ENCODE measurements around the gene OXCT2.
"Not testable (repeated sequence)": the region's sequence is repeated elsewhere in the genome, so short reads cannot be mapped to it uniquely, and the experiment has no call there.

The OXCT2 gene
- long read RNA-seq, donor 1, partial matches to known transcripts, result 0 of 1 reads
- long read RNA-seq, donor 1, other reads (novel, unspliced or antisense), result 0 of 1 reads
- long read RNA-seq, donor 2, result 0 reads
- long read RNA-seq, donor 3, result 0 reads
- long read RNA-seq, donor 4, result 0 reads
- long read RNA-seq, donor 5, result 0 reads
- long read RNA-seq, donor 6, result 0 reads
- long read RNA-seq, donor 7, result 0 reads
- long read RNA-seq, donor 8, partial matches to known transcripts, result 0 of 1 reads
- long read RNA-seq, donor 8, other reads (novel, unspliced or antisense), result 0 of 1 reads

DNA sequence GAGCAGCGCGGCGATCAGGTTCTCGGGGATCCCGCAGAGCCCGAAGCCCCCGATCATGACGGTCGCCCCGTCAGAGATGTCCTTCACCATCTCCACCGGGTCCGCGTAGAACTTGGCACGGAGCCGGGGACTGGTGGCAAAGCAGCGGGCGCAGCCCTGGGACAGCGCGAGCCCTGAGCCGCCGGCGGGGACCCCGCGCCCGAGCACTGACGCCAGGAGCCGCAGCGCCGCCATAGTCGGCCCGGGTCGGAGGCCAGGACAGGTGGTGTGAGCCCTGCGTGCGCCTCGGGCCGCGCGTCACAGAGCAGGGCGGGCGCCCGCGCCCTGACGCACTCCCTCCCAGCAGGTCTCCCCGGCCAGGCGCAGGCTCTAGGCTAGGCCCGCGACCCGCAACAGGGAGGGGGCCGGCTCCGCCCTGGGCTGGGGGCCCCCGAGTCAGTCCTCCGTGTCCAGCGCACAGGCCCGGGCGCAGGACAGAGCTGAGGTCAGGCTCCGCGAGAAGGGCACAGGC lies at the start of gene OXCT2:
TSS of gene OXCT2 (minus strand) at position 327 of the 511 bp plus-strand sequence. CDS start at position 234, 93 bp downstream.
- DNase-seq, result not testable (repeated sequence)

DNA sequence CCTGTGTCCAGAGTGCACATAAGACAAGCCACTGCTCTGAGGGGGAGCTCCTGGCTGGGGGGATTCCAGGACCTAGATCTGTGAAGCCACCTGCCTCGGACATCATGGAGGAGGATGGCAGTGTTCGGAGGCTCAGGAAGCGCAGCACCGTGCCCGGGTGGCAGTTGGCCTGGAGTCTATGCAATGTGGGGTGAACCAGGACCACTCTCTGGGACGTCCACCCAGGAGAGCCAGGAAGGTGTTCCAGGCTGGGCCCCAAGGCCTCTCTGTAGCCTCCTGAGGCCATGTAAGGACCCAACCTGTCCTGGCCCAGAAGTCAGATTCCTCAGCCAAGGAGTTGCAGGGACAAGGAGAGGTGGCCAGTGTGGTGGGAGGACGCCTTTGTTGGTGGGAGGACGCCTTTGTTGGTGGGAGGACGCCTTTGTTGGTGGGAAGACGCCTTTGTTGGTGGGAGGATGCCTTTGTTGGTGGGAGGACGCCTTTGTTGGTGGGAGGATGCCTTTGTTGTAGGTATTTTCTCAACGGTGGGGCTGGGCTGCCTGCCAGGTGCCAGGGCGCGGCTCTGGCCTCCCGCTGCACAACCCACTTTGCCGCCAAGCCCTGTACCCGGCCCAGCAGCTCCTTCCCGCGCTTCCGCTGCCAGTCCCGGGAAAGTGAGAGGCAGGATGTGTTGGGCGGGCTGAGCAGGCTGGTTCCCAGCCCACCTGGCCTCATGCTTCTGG lies 48.1 kb upstream of the OXCT2 start:
- no peak for DNase-seq

DNA sequence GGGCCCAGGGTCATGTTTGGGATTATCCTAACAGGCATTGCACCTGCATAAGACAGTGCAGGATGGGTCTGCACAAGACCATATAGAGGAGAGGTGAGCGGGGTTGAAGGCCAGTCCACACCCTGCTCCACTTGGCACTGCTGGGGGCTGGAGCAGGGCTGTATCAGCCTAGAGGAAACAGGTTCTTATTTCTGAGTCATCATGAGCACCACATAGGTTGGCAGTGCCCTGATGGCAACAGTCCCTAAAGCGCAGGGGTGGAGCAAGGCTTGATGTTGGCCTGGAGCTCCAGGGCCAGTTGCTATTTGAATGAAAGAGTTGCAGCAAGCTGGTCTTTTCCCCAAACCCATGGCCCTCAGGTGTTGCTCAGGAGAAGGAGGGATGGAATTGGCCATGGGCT lies 47.3 kb upstream of the OXCT2 start:
- no peak for DNase-seq

DNA sequence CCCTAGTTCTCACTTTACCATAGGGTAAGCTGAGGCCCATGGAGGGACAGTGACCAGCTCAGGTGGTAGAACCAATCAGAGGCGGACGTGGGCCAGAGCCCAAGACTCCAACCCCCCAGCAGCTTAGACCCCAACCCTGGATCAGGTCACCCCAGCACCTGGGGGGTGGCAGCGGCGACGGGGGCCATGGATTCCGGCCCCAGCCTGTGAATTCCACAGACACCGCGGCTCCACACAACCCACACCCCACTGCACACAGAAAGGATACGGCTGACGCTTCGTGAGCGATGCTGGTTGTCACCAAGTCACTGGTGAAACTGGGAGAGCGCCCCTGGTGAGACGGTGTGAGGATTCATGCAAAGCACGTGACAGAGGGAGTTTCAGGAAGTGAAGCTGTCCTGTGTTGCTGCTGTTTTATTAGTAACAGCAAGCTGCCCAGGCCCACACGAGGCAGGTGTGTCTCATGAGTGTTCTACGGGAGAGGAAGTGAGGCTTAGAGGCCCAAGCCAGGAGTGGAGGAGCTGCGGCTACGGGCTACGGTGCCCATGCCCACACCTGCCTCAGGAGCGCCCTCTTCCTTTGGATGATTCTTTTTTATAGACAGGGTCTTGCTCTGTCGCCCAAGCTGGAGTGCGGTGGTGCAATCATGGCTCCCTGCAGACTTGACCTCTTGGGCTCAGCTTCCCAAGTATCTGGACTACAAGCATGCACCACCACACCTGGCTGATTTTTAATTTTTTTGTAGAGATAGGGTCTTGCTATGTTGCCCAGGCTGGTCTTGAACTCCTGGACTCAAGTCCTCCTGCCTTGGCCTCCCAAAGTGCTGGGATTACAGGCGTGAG lies 46.2 kb upstream of the OXCT2 start:
- DNase-seq, result peak; percentile 61

DNA sequence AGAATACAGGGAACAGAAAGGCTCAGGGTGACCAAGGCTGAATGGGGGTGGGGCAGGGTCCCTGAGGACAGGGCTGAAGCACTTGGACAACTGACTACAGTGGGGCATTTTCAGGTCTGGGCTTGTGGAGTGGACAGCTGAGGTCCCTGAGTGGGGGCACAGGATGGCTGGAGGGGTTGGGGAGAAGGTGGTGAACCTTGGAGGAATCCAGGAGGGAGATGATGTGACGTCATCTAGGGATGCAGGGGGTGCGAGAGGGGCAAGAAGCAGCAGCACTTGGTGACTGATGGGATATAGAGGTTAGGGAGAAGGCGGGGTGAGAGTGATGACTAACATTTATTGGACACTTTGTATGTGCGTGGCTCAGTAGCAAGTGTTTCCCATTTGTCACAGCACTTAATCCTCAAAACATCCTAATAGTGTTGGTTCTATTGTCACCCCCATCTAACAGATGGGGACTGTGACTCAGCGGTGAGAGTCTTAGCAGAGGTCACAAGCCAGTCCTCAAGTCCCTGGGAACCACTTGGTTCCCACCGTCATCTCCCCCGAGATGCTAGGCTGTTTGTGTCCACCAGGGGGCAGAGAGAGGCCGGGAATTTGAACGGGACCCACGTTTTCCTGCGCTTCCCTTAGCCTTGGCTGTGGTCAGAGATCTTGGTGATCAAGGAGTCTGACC lies 45.4 kb upstream of the OXCT2 start:
- peak; percentile 49 for DNase-seq

DNA sequence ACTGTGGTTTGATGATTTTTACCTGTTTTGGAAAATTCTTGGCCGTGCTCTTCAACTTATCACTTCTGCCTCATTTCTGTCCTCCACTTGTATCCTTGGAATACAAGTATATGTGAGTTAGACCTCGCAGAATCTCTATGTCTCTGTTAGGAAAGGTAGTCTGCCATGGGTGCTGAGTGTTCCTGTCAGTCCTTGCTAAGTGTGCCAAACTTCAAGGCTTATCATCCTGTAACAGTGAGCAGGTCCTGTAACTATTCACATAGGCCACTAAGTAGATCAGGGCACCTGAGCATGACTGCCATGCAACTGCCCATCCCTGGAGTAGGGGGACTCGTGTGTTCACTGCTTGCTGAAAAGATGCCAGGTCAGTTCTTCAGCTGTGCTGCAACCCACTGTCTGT lies 41.8 kb upstream of the OXCT2 start:
- no peak for DNase-seq

DNA sequence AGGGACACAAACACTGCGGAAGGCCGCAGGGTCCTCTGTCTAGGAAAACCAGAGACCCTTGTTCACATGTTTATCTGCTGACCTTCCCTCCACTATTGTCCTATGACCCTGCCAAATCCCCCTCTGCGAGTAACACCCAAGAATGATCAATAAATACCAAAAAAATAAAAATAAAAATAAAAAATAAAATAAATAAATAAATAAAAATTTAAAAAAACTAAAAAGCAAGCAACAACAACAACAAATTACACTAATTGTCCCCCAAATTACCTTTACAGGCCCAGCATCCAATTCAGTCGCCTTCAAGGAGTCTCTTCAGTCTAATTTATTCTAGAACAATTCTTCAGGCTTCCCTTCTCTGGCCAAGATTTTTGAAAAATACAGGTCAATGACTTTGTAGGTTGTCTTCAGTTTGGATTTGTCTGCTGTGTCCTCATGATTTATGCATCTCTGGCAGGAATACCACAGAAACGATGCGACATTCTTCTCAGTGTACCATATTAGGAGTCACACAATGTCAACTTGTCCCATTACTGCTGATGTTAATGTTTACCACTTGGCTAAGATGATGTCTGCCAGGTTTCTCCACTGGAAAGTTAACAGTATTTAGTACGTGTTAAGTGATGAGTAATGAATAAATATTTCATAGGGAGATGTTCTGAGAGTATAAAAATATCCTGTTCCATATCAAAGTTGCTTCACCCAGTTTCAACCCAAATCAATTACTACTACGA lies 37.8 kb upstream of the OXCT2 start:
- no peak for DNase-seq

DNA sequence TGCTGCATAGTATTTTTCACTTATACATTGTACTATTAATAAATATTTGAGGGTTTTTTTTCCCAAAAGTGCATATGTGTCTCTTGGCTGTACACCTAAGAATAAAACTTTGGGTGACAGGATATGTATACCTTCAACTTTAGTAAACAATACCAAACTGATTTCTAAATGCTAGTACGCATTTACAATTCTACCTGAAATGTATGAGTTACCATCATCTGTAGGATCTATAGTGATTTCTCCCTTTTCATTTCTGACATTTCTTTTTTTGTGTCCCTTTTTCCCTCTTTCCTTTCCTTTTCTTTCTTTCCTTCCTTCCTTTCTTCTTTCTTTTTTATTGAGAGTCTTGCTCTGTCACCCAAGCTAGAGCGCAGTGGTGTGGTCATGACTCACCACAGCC lies 34.2 kb upstream of the OXCT2 start:
- no peak for DNase-seq

DNA sequence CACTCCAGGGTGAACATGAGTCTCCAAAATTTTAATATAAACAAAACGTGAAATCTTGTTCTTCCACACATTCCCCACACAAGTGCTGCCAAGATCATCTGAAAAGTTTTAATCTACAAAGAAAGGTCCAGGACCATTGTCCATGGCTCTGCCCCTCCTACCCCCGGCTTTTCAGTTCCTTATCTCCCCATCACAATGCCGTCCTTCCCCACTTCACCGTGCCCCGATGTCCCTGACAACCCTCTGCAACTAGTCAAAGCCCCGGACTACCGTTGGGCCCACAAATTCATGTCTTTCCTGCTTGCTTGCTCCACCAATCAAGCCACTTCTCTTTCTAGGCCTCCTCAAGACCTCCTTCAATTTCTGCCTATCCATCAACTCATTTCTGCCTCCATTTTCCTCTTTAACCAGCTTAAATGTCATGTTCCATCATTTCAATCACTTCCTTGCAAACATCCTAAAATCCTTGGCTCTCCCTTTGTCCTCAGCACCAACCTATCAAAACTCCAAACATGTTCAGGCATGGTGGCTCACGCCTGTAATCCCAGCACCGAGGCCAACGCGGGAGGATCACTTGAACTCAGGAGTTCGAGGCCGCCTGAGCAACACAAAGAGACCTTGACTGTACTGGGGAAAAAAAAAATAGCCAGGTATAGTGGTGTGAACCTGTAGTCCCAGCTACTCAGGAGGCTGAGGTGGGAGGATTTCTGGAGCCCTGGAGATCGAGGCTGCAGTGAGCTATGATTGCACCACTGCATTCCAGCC lies 31.5 kb upstream of the OXCT2 start:
- DNase-seq, result no peak

DNA sequence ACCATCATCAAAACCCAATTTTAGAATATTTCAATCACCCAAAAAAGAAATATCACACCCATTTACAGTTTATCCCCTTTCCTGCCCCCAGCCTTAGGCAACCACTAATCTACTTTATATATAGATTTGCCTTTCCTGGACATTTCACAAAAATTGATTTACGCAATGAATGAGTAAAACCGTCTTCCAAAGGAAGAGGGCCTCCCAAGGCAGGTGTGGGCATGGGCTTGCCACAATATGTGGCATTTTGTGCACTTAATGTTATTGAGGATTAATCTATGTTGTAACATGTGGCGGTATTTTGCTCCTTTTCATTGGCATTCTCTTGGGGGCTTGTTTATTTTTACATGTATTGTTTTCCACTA lies 29.3 kb upstream of the OXCT2 start:
- DNase-seq, result no peak

DNA sequence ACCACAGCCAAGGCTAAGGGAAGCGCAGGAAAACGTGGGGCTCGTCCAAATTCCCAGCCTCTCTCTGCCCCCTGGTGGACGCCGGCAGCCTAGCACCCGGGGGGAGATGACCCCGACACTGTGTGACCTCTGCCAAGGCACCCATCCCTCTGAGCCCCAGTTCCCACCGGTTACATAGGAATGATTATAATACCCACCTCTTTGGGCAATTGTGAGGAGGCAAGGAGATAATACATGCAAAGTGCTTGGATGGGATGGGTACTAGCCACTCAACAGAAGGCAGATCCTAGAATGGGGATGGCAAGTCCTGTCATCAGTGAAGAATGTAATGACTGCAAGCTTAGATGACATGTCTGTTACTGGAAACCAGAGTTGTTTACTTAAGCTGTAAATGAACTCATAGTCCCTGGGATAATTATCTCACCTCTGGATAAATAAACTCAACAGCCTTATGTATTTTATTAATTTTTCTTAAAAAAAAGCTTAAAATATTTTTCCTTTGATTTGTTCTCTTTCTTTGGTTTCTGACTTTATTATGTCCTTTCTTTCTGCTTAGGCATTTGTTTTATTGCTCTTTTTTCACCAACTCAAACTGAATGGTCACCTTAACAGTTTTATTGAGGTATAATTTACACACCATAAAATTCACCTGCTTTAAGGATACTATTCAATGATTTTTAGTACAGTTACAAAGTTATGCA lies 28.8 kb upstream of the OXCT2 start:
- DNase-seq, result peak; percentile 57

DNA sequence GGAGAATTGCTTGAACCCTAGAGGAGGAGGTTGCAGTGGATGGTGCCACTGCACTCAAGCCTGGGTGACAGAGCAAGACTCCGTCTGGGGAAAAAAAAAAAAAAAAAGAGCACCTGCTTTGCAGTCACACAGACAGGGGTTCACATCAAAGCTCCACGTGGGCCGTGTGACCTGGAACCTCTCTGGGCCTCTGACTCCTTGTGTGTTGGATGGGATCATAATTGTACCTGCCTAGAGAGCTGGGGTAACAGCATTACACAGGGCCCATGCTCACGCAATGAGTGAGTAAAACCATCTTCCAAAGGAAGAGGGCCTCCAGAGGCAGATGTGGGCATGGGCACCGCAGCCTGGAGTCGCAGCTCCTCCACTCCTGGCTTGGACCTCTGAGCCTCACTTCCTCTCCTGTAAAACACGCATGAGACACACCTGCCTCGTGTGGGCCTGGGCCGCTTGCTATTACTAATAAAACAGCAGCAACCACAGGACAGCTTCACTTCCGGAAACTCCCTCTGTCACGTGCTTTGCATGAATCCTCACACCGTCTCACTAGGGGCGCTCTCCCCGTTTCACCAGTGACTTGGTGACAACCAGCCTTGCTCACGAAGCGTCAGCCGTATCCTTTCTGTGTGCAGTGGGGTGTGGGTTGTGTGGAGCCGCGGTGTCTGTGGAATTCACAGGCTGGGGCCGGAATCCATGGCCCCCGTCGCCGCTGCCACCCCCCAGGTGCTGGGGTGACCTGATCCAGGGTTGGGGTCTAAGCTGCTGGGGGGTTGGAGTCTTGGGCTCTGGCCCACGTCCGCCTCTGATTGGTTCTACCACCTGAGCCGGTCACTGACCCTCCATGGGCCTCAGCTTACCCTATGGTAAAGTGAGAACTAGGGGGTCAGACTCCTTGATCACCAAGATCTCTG lies 28.0 kb upstream of the OXCT2 start:
- DNase-seq, result peak; percentile 59

DNA sequence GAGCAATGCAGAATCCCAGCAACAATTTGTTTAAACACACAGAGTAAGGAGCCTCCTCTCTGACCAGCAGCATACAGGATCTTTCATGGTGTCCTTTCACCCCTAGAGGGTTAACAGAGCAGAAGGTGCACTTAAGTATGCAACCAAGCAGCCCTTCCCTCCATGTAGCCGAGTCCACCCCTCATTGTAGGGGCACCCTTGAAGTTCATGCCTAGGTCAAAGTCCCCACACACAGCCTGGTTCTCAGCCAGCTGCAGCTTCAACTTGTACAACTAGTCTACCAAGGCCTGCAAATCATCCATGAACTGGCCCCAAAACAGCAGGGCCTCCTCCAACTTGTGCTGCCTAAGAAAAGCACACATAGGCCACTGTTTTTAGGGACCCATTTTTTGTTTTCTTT lies 24.5 kb upstream of the OXCT2 start:
- no peak for DNase-seq

DNA sequence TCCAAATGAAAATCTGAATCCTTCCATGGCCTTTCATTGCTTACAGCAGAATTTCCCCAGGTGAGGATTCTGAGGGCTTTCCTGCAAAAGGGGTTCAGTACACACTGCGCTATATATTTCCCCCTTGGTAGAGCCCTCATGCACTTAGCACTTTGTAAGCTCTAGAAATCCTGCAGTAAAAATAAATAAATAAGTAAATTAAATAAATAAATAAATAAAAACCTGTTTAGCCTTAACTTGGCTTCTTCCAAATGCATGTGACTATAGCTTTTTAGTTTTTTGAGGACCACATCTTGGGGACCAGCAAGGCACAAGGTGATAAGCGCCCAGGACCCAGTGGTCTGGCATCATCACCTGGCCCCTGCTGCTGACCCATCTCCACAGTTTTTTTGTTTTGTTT lies 20.7 kb upstream of the OXCT2 start:
- no peak for DNase-seq

DNA sequence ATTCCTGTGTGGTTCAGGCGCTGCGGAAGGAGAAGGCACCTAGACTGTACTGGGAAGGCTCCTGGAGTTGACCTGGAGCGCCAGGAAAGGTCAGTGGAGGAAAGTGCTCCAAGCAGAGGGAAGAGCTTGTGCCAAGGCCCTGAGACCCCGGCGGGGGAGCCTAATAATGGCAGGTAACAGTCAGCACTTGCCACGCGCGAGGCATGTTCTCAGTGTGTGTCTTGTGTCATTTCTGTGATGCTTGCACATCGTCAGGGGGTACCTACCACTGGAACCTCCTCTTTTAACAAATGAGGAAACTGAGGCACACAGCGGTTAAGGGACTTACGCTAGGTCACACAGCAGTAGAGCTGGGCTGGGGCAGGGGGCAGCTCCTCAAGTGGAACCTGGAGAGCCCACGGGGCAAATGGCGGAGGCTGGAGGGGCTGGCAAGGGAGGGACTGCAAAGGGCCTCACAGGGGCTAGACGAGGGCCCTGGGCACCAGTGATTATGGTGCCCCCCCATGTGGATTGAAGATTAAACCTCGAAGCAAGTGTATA lies 18.5 kb upstream of the OXCT2 start:
- DNase-seq, result no peak

DNA sequence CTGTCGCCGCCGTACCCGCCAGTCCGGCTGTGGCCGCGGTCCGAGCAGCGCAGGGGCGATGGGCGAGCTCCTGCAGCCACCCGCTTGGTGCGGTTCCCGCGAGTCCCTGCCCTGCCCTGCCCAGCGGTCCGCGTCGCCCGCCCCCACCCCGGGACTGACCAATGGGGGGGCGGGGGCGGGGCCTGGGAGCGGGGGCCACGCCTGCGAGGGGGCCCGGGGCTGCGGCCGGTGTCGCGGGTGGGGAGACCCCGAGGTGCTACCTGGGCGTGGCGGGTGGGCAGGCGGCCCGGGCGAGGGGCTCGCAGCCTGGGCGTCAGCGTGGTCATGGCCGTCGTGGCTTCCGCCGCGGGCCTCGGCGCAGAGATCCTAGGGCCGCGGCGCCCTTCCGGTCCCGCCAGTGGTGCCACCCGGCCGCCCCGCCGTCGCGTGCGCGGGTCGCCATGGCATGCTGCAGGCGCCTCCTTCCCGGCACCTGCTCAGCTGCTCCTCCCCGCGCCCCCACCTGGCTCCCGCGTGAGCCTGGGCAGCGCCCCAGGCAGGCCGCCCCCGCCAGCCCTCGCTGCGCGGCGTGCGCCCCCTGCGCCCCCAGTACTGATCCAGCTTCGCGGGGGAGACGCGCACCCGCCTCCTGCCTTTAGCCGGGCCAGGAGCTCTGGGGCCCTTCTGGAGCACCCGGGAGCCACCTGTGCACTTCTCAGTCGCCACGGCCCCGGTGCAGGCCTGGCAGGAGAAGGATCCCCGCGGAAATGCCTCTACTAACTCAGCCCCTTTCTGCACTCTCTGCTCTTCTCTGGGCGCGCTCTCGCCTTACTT lies 17.8 kb upstream of the OXCT2 start, which contains the start of gene BMP8B:
TSS of gene BMP8B (minus strand) at position 108 of the 813 bp plus-strand sequence. CDS start 380 bp downstream, outside the sequence.
- DNase-seq, result peak; percentile 59

DNA sequence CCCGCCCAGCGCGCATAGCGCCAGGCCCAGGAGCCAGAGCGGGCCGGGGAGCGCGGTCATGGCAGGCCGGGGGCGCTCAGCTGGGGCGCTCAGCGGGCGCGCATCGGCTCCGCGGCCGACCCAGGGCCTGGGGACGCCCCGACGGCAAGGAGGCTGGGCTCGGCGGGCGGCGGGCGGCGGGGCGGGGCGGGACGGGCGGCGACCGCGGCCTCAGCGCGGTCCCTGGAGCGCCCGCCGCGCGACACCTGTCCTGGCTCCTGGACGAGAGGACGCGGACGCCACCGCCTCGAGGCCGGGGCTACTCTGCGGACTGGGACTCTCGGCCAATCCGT lies 17.2 kb upstream of the OXCT2 start:
- no peak for DNase-seq

DNA sequence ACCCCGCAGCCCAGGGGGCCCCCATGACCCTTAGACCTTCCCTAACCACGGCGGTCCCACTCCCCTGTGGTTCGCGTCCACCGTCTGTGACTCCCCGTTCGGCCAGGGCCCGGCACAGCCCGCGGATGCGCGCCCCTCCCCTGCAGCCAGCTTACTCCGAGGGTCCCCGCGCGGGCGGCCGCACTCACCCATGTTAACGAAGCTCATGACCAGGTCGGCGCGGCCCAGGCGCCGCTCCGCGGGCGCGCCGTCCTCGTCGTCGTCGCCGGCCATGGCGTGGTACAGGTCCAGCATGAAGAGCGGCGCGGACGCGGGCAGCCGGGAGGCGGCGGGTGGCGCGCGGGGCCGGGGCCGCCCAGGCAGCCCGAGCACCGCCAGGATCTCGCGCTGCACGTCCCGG lies 16.8 kb upstream of the OXCT2 start:
- not testable (repeated sequence) for DNase-seq

All from right kidney (tissue), 9 donors.